Renal cortex interstitium (tissue), 11 donors: ENCODE data around the gene ABCF3. TPM values are rescaled to one million over a fixed set of nuclear protein-coding genes. Genes with fewer than 3 reads are reported as not detected.
A peak's percentile ranks its signal among the peaks of the same experiment; 100 is the strongest.

Source experiments
- DNase-seq, 11 donors: peaks; one replicate each; pipeline ENCODE4 v3.0.0-alpha.2; 2013; ENCODE audit warnings: low read depth in 9 of 11, low spot score in 4 of 11; ENCODE audit errors: extremely low read depth in 1 of 11
- polyA plus RNA-seq, 3 donors: library from polyadenylated mRNA; unstranded; fragments of 120-200 nt; gene quantifications; one replicate each; pipeline ENCODE4 v1.2.1, GENCODE V29; 2013; ENCODE audit not compliant: insufficient read length in 3 of 3

ABCF3 gene
- polyA plus RNA-seq, 3 donors = 57.6 to 71.1 (median 60.9) TPM

DNA sequence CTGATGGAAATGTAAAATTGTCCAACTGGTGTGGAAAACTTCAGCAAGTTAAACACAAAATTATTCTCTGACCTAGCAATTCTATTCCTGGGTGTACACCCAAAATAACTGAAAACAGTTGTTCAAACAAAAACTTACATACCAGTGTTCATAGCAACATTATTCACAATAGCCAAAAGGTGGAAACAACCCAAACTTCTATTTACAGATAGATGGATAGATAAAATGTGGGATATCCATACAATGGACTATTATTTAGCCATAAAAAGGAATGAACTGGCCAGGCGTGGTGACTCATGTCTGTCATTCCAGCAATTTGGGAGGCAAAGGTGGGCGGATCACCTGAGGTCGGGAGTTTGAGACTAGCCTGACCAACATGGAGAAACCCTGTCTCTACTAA, 36.5 kb downstream of the ABCF3 start:
- DNase-seq = no peak

DNA sequence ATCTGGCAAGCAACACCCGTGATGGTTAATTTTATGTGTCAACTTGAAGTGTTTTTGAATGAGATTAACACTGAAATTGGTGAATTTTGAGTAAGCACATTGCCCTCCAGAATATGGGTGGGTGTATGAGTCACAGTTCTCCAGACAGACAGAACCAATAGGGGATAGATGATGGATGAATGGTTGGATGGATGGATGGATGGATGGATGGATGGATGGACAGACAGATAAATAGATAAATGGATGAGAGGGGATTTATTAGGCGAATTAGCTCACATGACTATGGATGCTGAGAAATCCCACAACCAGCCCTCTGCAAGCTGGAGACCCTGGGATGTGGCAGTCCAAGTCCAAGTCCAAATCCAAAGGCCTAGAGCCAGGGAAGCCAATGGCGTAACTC, 37.9 kb downstream of the ABCF3 start:
- DNase-seq = no peak

DNA sequence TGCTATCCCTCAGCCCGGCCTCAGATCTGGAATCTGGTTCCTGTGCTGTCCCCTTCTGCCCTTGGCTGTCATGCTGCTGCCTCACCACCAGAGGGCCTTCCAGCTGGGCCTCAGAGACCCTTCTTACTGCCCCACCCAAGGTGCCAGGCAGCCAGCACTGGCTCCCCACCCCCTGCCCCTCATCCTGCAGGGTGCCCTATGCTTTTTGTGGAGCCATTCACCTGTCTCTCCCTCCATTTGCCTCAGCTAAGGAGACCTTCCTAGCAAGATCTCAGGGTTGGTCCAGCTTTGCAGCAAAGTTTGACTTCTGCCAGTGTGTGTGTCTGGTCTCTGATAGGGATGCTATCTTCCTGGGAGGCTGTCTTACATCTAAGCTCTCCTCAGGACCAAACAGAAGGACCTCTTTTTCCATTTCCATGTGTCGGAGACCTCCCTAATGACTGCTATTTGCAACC, 41.5 kb downstream of the ABCF3 start:
- DNase-seq = no peak

DNA sequence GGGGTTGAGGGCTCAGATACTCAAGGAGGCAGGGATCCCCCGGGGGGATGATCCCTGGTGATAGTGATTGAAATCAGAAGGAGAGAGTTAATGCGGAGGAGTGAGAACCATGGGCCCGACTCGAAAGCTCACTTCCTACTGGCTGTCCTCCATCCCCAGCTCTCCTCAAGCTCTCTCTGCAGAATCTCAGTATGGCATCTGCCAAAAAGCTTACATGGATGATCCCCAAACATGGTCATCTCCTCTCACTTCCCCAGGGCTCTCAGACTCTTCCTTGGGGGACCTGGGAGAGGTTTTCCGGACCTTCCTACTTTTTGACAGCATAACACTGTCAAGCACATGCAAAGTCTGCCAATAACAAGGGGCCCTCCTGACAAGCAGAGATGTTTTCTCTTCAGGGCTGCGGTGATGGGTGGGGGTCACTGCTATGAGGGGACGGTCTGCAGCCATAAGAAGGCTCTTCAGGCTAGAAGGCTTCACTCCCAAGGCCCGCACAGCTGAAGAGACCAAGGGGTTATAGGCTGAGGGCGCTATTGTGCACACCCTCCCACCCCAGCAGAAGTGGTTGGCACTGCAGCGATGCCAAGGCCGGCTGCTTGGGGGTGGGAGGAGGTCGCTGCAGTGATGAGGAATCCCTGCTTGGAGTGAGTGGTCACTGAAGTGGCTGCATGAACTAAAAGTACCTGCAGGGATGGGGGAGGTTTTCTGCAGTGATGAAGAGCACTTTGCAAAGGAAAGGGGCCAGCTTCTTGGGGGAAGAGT, 42.6 kb downstream of the ABCF3 start:
- DNase-seq = no peak

- peak in 2 of 11 donors; percentile 39 to 44 for DNase-seq
These were observed 43.5 kb downstream of the ABCF3 start, which contains the start of gene VWA5B2 for GRCh38 chr3:184229394-184230080. TSS of gene VWA5B2 (plus strand) at chr3:184229585. CDS start at chr3:184230529, 944 bp downstream.

DNA sequence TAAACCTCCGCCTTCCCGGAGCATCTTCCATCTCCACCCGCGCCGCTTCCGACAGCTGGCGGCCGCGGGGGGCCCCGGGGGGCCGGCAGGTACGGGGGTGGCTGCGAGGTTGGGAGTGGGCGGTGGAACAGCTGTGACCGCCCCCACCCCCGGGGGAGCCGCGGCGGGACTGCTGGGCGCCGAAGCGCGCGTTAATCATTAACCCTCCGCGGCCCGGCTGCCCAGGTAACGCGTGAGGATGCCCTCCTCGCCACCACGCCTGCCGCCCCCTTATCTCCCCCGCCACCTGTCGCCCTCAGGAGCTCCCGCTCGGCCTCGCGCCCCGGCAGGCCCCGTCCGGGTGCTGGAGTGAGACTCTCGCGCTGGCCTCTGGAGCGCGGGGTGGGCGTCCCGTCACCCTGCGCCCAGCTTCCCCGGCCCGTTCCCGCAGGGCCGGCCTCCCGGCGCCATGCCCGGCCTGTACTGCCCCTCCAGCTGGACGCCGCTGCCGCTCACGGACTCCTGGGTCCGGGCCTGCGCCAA, 44.1 kb downstream of the ABCF3 start:
- no peak for DNase-seq

DNA sequence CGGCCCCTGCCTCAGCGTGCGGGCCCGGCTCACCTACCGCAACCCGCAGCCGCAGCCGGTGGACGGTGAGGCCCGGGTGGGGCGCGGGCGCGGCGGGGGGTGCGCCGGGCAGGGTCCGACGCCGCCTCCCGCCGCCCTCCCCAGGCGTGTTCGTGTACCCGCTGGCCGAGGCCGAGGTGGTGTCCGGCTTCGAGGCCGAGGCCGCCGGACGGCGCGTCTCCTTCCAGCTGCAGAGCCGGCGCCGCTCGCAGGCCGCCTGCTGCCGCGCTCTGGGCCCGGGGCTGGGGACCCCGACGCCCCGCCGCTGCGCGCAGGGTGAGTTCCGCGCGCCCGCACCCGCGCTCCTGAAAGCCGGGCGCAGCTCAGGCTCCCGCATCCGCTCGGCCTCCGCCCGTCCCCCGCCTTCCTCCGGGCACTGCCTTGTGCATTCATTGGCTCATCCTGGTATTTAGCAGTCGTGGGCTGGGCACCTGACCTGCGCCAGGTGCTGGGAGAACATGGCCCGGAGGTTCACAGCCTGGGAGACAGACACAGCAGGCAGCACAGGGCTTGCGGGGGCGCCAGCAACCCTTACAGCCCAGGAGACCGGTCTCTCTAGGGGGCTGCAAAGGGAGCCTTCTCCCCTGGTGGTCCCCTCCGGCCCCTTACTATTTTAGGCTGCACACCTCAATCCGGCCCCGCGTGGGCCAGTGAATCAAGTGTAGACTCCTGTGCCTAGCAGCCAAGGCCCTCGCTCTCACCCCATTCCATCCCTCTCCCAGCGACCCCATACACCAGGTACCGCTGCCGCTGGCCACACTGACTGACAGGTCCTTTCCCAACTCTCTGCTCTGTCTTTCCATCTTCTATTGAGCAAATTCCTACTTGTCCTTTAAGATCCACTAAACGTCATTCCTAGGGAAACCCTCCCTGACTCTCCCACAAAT, 44.9 kb downstream of the ABCF3 start:
- DNase-seq = no peak

GRCh38 chr3:184231671-184232070, 45.7 kb downstream of the ABCF3 start:
- no peak for DNase-seq

GRCh38 chr3:184233127-184233843, 47.3 kb downstream of the ABCF3 start:
- DNase-seq = no peak

GRCh38 chr3:184234224-184234623, 48.2 kb downstream of the ABCF3 start:
- no peak for DNase-seq

GRCh38 chr3:184234671-184235380, 48.8 kb downstream of the ABCF3 start:
- no peak for DNase-seq

- DNase-seq = no peak
These were observed 49.5 kb downstream of the ABCF3 start for GRCh38 chr3:184235381-184236032.

DNA sequence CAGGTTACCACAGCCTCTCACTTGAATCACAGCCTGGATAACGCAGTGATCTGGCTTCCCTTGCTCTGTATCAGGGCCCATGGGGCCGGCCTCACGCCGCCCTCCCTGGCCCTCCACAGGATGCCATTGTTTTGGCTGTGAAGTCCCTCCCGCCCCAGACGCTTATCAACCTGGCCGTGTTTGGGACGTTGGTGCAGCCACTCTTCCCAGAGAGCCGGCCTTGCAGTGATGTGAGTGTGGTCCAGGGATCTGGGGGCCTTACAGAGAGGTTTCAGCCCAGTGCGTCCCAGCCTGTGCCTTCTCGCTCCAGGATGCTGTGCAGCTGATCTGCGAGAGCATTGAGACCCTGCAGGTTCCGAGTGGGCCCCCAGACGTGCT, 50.0 kb downstream of the ABCF3 start:
- DNase-seq = no peak

- no peak for DNase-seq
These were observed 50.6 kb downstream of the ABCF3 start for GRCh38 chr3:184236636-184237035.

- DNase-seq = no peak
These were observed 51.2 kb downstream of the ABCF3 start for GRCh38 chr3:184237211-184237610.

GRCh38 chr3:184237807-184238206, 51.8 kb downstream of the ABCF3 start:
- DNase-seq = no peak

DNA sequence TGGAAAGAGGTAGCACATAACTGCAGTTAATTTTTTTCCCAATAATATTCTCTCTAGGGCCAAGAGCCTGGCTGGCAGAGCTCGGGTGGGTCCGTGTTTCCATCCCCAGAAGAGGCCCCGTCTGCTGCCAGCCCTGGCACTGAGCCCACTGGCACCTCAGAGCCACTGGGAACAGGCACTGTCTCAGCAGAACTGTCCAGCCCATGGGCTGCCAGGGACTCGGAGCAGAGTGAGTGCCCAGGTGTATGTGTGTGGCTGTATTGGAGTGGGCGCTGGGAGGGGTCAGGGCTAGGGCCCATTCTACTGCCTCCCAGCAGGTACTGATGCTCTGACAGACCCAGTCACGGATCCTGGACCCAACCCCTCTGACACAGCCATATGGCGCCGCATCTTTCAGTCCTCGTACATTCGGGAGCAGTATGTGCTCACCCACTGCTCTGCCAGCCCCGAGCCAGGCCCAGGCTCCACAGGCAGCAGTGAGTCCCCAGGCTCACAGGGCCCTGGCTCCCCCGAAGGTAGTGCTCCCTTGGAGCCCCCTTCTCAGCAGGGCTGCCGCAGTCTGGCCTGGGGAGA, 52.3 kb downstream of the ABCF3 start:
- no peak for DNase-seq
